Astrocyte (in vitro differentiated cells and primary cell): ENCODE data around the gene ATG3.

Source experiments
- EZH2 ChIP-seq: IDR thresholded peaks from 2 replicates; pipeline ENCODE4 v1.6.1; 2012; ENCODE audit warnings: mild to moderate bottlenecking, low read length, inconsistent platforms; ENCODE audit not compliant: insufficient read depth
- TF ChIP-seq, protein P1 (sequence below): IDR thresholded peaks from 2 replicates; pipeline ENCODE4 v1.5.1; 2011; ENCODE audit warnings: low read depth, mild to moderate bottlenecking, inconsistent platforms, low read length, moderate library complexity; ENCODE audit not compliant: insufficient read depth

DNA sequence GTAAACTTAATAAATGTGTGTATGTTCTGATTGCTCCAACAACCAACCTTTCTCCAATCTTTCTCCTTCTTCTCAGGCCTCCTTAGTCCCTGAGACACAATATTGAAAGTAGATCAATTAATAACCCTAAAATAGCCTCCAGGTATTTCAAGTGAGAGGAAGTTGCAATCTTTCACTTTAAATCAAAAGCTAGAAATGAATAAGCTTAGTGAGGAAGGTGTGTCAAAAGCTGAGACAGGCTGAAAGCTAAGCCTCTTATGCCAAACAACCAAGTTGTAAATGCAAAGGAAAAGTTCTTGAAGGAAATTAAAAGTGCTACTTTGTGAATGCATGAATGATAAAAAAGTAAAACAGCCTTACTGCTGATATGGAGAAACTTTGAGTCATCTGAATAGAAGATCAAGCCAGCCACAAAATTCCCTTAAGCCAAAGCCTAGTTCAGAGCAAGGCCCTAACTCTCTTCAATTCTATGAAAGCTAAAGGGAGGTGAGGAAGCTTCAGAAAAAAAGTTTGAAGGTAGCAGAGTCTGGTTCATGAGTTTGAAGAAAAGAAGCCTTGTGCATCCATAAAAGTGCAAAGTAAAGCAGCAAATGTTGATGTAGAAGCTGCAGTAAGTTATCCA, 40.6 kb upstream of the ATG3 start:
- TF ChIP-seq, protein P1, sequence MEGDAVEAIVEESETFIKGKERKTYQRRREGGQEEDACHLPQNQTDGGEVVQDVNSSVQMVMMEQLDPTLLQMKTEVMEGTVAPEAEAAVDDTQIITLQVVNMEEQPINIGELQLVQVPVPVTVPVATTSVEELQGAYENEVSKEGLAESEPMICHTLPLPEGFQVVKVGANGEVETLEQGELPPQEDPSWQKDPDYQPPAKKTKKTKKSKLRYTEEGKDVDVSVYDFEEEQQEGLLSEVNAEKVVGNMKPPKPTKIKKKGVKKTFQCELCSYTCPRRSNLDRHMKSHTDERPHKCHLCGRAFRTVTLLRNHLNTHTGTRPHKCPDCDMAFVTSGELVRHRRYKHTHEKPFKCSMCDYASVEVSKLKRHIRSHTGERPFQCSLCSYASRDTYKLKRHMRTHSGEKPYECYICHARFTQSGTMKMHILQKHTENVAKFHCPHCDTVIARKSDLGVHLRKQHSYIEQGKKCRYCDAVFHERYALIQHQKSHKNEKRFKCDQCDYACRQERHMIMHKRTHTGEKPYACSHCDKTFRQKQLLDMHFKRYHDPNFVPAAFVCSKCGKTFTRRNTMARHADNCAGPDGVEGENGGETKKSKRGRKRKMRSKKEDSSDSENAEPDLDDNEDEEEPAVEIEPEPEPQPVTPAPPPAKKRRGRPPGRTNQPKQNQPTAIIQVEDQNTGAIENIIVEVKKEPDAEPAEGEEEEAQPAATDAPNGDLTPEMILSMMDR: no peak
- no peak for TF ChIP-seq EZH2
